ENCODE data around the gene RAB11A.

- TF ChIP-seq CENPX (CRISPR knock-in tag; IDR thresholded peaks at IDR 0.05) = no peak
- TF ChIP-seq ETS1 (CRISPR knock-in tag; IDR thresholded peaks at IDR 0.05) = no peak
- no peak for TF ChIP-seq SUZ12 (IDR thresholded peaks at IDR 0.05; ENCODE audit: low read depth, low read length)
- TF ChIP-seq FLYWCH1 (CRISPR knock-in tag; IDR thresholded peaks at IDR 0.05) = no peak
- TF ChIP-seq GLI4 (CRISPR knock-in tag; IDR thresholded peaks at IDR 0.05; ENCODE audit: borderline replicate concordance) = no peak
- no peak for TF ChIP-seq CTCF (CRISPR knock-in tag; IDR thresholded peaks at IDR 0.05)
Measured at GRCh38 chr15:65857718-65858402, 11.4 kb upstream of the RAB11A start.

Data from HepG2 (cell line).